Measurements from ENCODE around the gene MBNL2.

MBNL2 gene

GRCh38 chr13:97249093-97249795, 27.1 kb downstream of the MBNL2 start:
- Histone ChIP-seq H3K36me3 (ENCODE audit: control insufficient read depth, low read length) (no peaks in the 10 kb centered on the region), H3K4me3 (ENCODE audit: low read length) (no peak overlapping the region), H3K4me2 (ENCODE audit: low read length) (no peak overlapping the region), H3K27ac (ENCODE audit: low read depth, low read length) (no peak overlapping the region), H4K20me1 (ENCODE audit: control insufficient read depth, insufficient read depth, low read depth, low read length) (no peaks in the 10 kb centered on the region), H3F3A (ENCODE audit: control insufficient read depth, insufficient read depth) (no peaks in the 10 kb centered on the region), H3K27me3 (ENCODE audit: control insufficient read depth, low read length) (no peaks in the 10 kb centered on the region), H3K9me3 (ENCODE audit: control insufficient read depth, insufficient read depth, low read length) (no peaks in the 10 kb centered on the region), H3K4me1 (ENCODE audit: control insufficient read depth, low read length) (no peaks in the 10 kb centered on the region), H3K9me2 (replicated peaks; ENCODE audit: control insufficient read depth, low read length) (no peaks in the 10 kb centered on the region), H3K79me2 (ENCODE audit: control insufficient read depth, low read length) (peaks cover 13% of the 10 kb centered on the region)
- TF ChIP-seq EZH2phosphoT487 (IDR thresholded peaks at IDR 0.05; ENCODE audit: borderline replicate concordance, low read length) (no peak), CTCF (IDR thresholded peaks at IDR 0.05; ENCODE audit: low read depth, low read length, poor library complexity, severe bottlenecking) (no peak)

- no peak overlapping the region for H3K4me2 ChIP-seq (ENCODE audit: low read length)
- no peaks in the 10 kb centered on the region for H3K36me3 ChIP-seq (ENCODE audit: control insufficient read depth, low read length)
- H3K79me2 ChIP-seq (ENCODE audit: control insufficient read depth, low read length) = peaks cover 13% of the 10 kb centered on the region
- H3K9me3 ChIP-seq (ENCODE audit: control insufficient read depth, insufficient read depth, low read length) = no peaks in the 10 kb centered on the region
- H3F3A ChIP-seq (ENCODE audit: control insufficient read depth, insufficient read depth) = no peaks in the 10 kb centered on the region
- H3K9me2 ChIP-seq (replicated peaks; ENCODE audit: control insufficient read depth, low read length) = no peaks in the 10 kb centered on the region
- H4K20me1 ChIP-seq (ENCODE audit: control insufficient read depth, insufficient read depth, low read depth, low read length) = no peaks in the 10 kb centered on the region
- H3K27ac ChIP-seq (ENCODE audit: low read depth, low read length) = no peak overlapping the region
- no peaks in the 10 kb centered on the region for H3K27me3 ChIP-seq (ENCODE audit: control insufficient read depth, low read length)
- no peak overlapping the region for H3K4me3 ChIP-seq (ENCODE audit: low read length)
- TF ChIP-seq CTCF (IDR thresholded peaks at IDR 0.05; ENCODE audit: low read depth, low read length, poor library complexity, severe bottlenecking) (no peak), EZH2phosphoT487 (IDR thresholded peaks at IDR 0.05; ENCODE audit: borderline replicate concordance, low read length) (no peak)
- no peaks in the 10 kb centered on the region for H3K4me1 ChIP-seq (ENCODE audit: control insufficient read depth, low read length)
Measured at GRCh38 chr13:97249796-97250495, 27.8 kb downstream of the MBNL2 start.

- Histone ChIP-seq H3K9me2 (replicated peaks; ENCODE audit: control insufficient read depth, low read length) (no peaks in the 10 kb centered on the region), H3K9me3 (ENCODE audit: control insufficient read depth, insufficient read depth, low read length) (no peaks in the 10 kb centered on the region), H3K27me3 (ENCODE audit: control insufficient read depth, low read length) (no peaks in the 10 kb centered on the region), H3K27ac (ENCODE audit: low read depth, low read length) (no peak overlapping the region), H3K4me2 (ENCODE audit: low read length) (no peak overlapping the region), H3K36me3 (ENCODE audit: control insufficient read depth, low read length) (no peaks in the 10 kb centered on the region), H3K4me3 (ENCODE audit: low read length) (no peak overlapping the region), H3K79me2 (ENCODE audit: control insufficient read depth, low read length) (peaks cover 13% of the 10 kb centered on the region), H3K4me1 (ENCODE audit: control insufficient read depth, low read length) (0 out of 2 replicates have a peak, but pooled peaks cover 2% of the 10 kb centered on the region), H3F3A (ENCODE audit: control insufficient read depth, insufficient read depth) (no peaks in the 10 kb centered on the region), H4K20me1 (ENCODE audit: control insufficient read depth, insufficient read depth, low read depth, low read length) (no peaks in the 10 kb centered on the region)
- TF ChIP-seq CTCF (IDR thresholded peaks at IDR 0.05; ENCODE audit: low read depth, low read length, poor library complexity, severe bottlenecking) (no peak), EZH2phosphoT487 (IDR thresholded peaks at IDR 0.05; ENCODE audit: borderline replicate concordance, low read length) (no peak)
Measured at GRCh38 chr13:97250560-97250959, 28.4 kb downstream of the MBNL2 start.

All from DOHH2 (cell line).